ENCODE results near the gene MLANA.

The MLANA gene

DNA sequence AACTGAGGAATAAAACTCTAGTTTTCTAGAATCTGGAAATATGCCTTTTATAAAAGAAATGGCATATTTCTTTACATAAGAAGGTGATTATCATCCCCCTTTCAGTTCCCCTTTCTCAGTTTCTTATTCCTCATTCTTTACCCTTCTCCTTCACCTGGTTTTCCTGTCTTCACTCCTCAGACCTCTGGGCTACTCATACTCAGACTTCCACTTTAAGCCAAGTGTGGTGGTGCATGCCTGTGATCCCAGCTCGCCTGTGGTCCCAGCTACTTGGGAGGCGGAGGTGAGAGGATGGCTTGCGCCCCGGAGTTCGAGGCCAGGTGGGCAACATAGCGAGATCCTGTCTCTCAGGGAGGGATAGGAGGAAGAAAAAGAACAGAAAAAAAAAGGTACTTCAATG is 67.6 kb downstream of the MLANA start:
- no peak for DNase-seq (ENCODE audit: low read depth)

All from stimulated activated CD4-positive, alpha-beta T cell treated with anti-CD3 and anti-CD28 coated beads, Interleukin-2, amount 100 ng/mL, for 4 hours (primary cell).